Smooth muscle cell (in vitro differentiated cells): ENCODE results near the gene OR5M10. TPM values are rescaled to one million over a fixed set of nuclear protein-coding genes. Genes with fewer than 3 reads are reported as not detected.

Experiments
- DNase-seq: peaks from one replicate; lab custom pipeline; 2025; ENCODE audit not compliant: unreplicated experiment; lab: John Stamatoyannopoulos, UW
- H2AFZ ChIP-seq: fragments of 200-600 bp; sonication (generic); 2 replicates; pipeline ENCODE4 v1.6.0; 2016; ENCODE audit warnings: antibody characterized with exemption, low read depth, mild to moderate bottlenecking
- H3F3A ChIP-seq: fragments of 200-600 bp; sonication (generic); 2 replicates; pipeline ENCODE4 v1.6.0; 2017; ENCODE audit warnings: antibody characterized with exemption, low read depth
- H3K27ac ChIP-seq: fragments of 200-600 bp; sonication (generic); 2 replicates; pipeline ENCODE4 v1.5.1; 2016; ENCODE audit warnings: low read depth, mild to moderate bottlenecking
- H3K27me3 ChIP-seq: fragments of 200-600 bp; sonication (generic); 2 replicates; pipeline ENCODE4 v1.6.1; 2016; ENCODE audit warnings: low read depth, mild to moderate bottlenecking
- H3K36me3 ChIP-seq: fragments of 200-600 bp; sonication (generic); 2 replicates; pipeline ENCODE4 v1.5.1; 2016; ENCODE audit warnings: low read depth
- H3K4me1 ChIP-seq: fragments of 200-600 bp; sonication (generic); 2 replicates; pipeline ENCODE4 v1.5.1; 2016; ENCODE audit warnings: low read depth
- H3K4me2 ChIP-seq: fragments of 200-600 bp; sonication (generic); 2 replicates; pipeline ENCODE4 v1.6.0; 2016; ENCODE audit warnings: mild to moderate bottlenecking
- H3K4me3 ChIP-seq: fragments of 200-600 bp; sonication (generic); 2 replicates; pipeline ENCODE4 v1.5.1; 2016; ENCODE audit warnings: mild to moderate bottlenecking
- H3K79me2 ChIP-seq: fragments of 200-600 bp; sonication (generic); 2 replicates; pipeline ENCODE4 v1.6.0; 2016; ENCODE audit warnings: low read depth, mild to moderate bottlenecking
- H3K9ac ChIP-seq: fragments of 200-600 bp; sonication (generic); 2 replicates; pipeline ENCODE4 v1.6.0; 2016; ENCODE audit warnings: low read depth
- H3K9me3 ChIP-seq: fragments of 200-600 bp; sonication (generic); replicated peaks from 2 replicates; pipeline ENCODE4 v1.5.1; 2016; ENCODE audit warnings: low read depth
- H4K20me1 ChIP-seq: fragments of 200-600 bp; sonication (generic); 2 replicates; pipeline ENCODE4 v1.6.0; 2016; ENCODE audit warnings: low read depth
- CTCF ChIP-seq: fragments of 200-600 bp; sonication (generic); IDR thresholded peaks from 2 replicates; pipeline ENCODE4 v1.5.1; 2017; ENCODE audit warnings: borderline replicate concordance, mild to moderate bottlenecking, antibody characterized with exemption; ENCODE audit not compliant: insufficient read depth, poor library complexity, severe bottlenecking
- WGBS: methylation state at CpG from one replicate; pipeline ENCODE4 v1.1.7; 2016; ENCODE audit warnings: low lambda C conversion rate; 5-methylcytosine and 5-hydroxymethylcytosine counted together
- polyA plus RNA-seq: library from polyadenylated mRNA; unstranded; fragments of >200 nt; fragmentation: Nextera tagmentation; extraction: Ambion mirVana; gene quantifications from 2 replicates; pipeline ENCODE4 v1.2.1, GENCODE V29; 2016
- total RNA-seq: library from RNA; depleted of rRNA; stranded (reverse); fragments of >200 nt; gene quantifications from 2 replicates; pipeline ENCODE4 v1.2.3, GENCODE V29; 2014

OR5M10 gene
- total and polyA plus RNA-seq, 2 experiments from 2014 or later = not detected

- Histone ChIP-seq H4K20me1 (no peaks in the 10 kb centered on the region), H3K4me1 (no peaks in the 10 kb centered on the region), H3K79me2 (no peaks in the 10 kb centered on the region), H3K4me3 (no peak within 1 kb of the TSS), H3K9me3 (no peaks in the 10 kb centered on the region), H2AFZ (no peak within 1 kb of the TSS), H3K9ac (no peak within 1 kb of the TSS), H3K27ac (no peak within 1 kb of the TSS), H3F3A (no peaks in the 10 kb centered on the region), H3K36me3 (no peaks in the 10 kb centered on the region), H3K27me3 (no peaks in the 10 kb centered on the region), H3K4me2 (no peak within 1 kb of the TSS)
- DNase-seq = no peak
- TF ChIP-seq CTCF = no peak
- 88% methylated on average over 2 of the region's 2 CpGs for WGBS
These were observed 34.4 kb downstream of the OR5M10 start, which contains the start of gene OR5M11 for GRCh38 chr11:56543157-56543556. Gene OR5M11, minus strand, starts transcription at chr11:56543257. Its CDS starts 0 bp downstream, at chr11:56543257.

GRCh38 chr11:56533054-56533740 is 44.3 kb downstream of the OR5M10 start:
- H3K79me2 ChIP-seq = no peaks in the 10 kb centered on the region
- WGBS = 82% methylated on average over 3 of the region's 3 CpGs
- no peak overlapping the region for H3K4me3 ChIP-seq

GRCh38 chr11:56531856-56532255 is 45.7 kb downstream of the OR5M10 start:
- no peaks in the 10 kb centered on the region for H3K36me3 ChIP-seq
- H4K20me1 ChIP-seq = no peaks in the 10 kb centered on the region
- H3K79me2 ChIP-seq = no peaks in the 10 kb centered on the region
- H3K27ac ChIP-seq = no peak overlapping the region
- no peaks in the 10 kb centered on the region for H3K27me3 ChIP-seq
- H3K9ac ChIP-seq = no peak overlapping the region
- no peaks in the 10 kb centered on the region for H3F3A ChIP-seq
- DNase-seq = no peak
- TF ChIP-seq CTCF = no peak
- 86% methylated on average over 2 of the region's 2 CpGs for WGBS
- no peak overlapping the region for H3K4me2 ChIP-seq
- no peak overlapping the region for H2AFZ ChIP-seq
- H3K4me1 ChIP-seq = no peaks in the 10 kb centered on the region
- H3K9me3 ChIP-seq = no peaks in the 10 kb centered on the region
- H3K4me3 ChIP-seq = no peak overlapping the region

More at GRCh38 chr11:56533054-56533740, 44.3 kb downstream of the OR5M10 start:
- TF ChIP-seq CTCF = no peak
- Histone ChIP-seq H3K27ac (no peak overlapping the region), H2AFZ (no peak overlapping the region), H3K27me3 (no peaks in the 10 kb centered on the region), H3K4me2 (no peak overlapping the region), H3F3A (no peaks in the 10 kb centered on the region), H3K9me3 (no peaks in the 10 kb centered on the region), H3K9ac (no peak overlapping the region), H3K36me3 (no peaks in the 10 kb centered on the region), H3K4me1 (no peaks in the 10 kb centered on the region), H4K20me1 (no peaks in the 10 kb centered on the region)
- DNase-seq = no peak

Other genes with a start within 250 kb of the OR5M10 start
- not detected in 2 replicates for gene OR8K1, start 231.7 kb downstream of the OR5M10 start, total RNA-seq
- gene OR8K1, start 231.7 kb downstream of the OR5M10 start, polyA plus RNA-seq = not detected in 2 replicates
- not detected in 2 replicates for gene OR8J1, start 223.4 kb downstream of the OR5M10 start, total RNA-seq
- gene OR8J1, start 223.4 kb downstream of the OR5M10 start, polyA plus RNA-seq = not detected in 2 replicates
- gene OR8U1, start 202.1 kb downstream of the OR5M10 start, total RNA-seq = not detected in 2 replicates
- not detected in 2 replicates for gene OR8U1, start 202.1 kb downstream of the OR5M10 start, polyA plus RNA-seq
- not detected in 2 replicates for gene OR5AL1, start 165.0 kb downstream of the OR5M10 start, total RNA-seq
- not detected in 2 replicates for gene OR5AL1, start 165.0 kb downstream of the OR5M10 start, polyA plus RNA-seq
- not detected in 2 replicates for gene OR5M3, start 104.4 kb downstream of the OR5M10 start, total RNA-seq
- gene OR5M3, start 104.4 kb downstream of the OR5M10 start, polyA plus RNA-seq = not detected in 2 replicates
- gene OR5M8, start 86.4 kb downstream of the OR5M10 start, total RNA-seq = not detected in 2 replicates
- not detected in 2 replicates for gene OR5M8, start 86.4 kb downstream of the OR5M10 start, polyA plus RNA-seq
- gene OR5M11, start 34.5 kb downstream of the OR5M10 start, total RNA-seq = not detected in 2 replicates
- not detected in 2 replicates for gene OR5M11, start 34.5 kb downstream of the OR5M10 start, polyA plus RNA-seq
- gene OR5M1, start 37.2 kb upstream of the OR5M10 start, total RNA-seq = not detected in 2 replicates
- gene OR5M1, start 37.2 kb upstream of the OR5M10 start, polyA plus RNA-seq = not detected in 2 replicates
- gene OR5AP2, start 64.7 kb upstream of the OR5M10 start, total RNA-seq = not detected in 2 replicates
- gene OR5AP2, start 64.7 kb upstream of the OR5M10 start, polyA plus RNA-seq = not detected in 2 replicates
- gene OR5AR1, start 86.0 kb upstream of the OR5M10 start, total RNA-seq = not detected in 2 replicates
- not detected in 2 replicates for gene OR5AR1, start 86.0 kb upstream of the OR5M10 start, polyA plus RNA-seq
- not detected in 2 replicates for gene OR9G1, start 121.4 kb upstream of the OR5M10 start, total RNA-seq
- not detected in 2 replicates for gene OR9G1, start 121.4 kb upstream of the OR5M10 start, polyA plus RNA-seq
- not detected in 2 replicates for gene OR9G4, start 171.0 kb upstream of the OR5M10 start, total RNA-seq
- not detected in 2 replicates for gene OR9G4, start 171.0 kb upstream of the OR5M10 start, polyA plus RNA-seq